Trophoblast cell (in vitro differentiated cells and primary cell): ENCODE data around the gene SDHB.

ENCODE experiments used
- DNase-seq, 2 donors: peaks; one replicate each; pipeline ENCODE4 v3.0.0-alpha.2; 2016
- H2AFZ ChIP-seq: 2 replicates; pipeline ENCODE4 v1.6.1; 2013; ENCODE audit warnings: low read length, moderate library complexity, mild to moderate bottlenecking; ENCODE audit not compliant: insufficient read depth, poor library complexity
- H2AK5ac ChIP-seq: 2 replicates; pipeline ENCODE4 v1.6.1; 2013; ENCODE audit warnings: mild to moderate bottlenecking, low read length
- H2BK120ac ChIP-seq: 2 replicates; pipeline ENCODE4 v1.6.1; 2013; ENCODE audit warnings: low read length, mild to moderate bottlenecking, moderate library complexity; ENCODE audit not compliant: insufficient read depth, poor library complexity
- H2BK12ac ChIP-seq: 2 replicates; pipeline ENCODE4 v1.6.1; 2013; ENCODE audit warnings: mild to moderate bottlenecking, low read length, moderate library complexity
- H2BK5ac ChIP-seq: 2 replicates; pipeline ENCODE4 v1.6.1; 2013; ENCODE audit warnings: low read length, low read depth, moderate library complexity, mild to moderate bottlenecking; ENCODE audit not compliant: poor library complexity
- H3K14ac ChIP-seq: 2 replicates; pipeline ENCODE4 v1.6.1; 2013; ENCODE audit warnings: mild to moderate bottlenecking, low read length
- H3K18ac ChIP-seq: 2 replicates; pipeline ENCODE4 v1.6.1; 2013; ENCODE audit warnings: mild to moderate bottlenecking, low read length
- H3K23ac ChIP-seq: 2 replicates; pipeline ENCODE4 v1.6.1; 2013; ENCODE audit warnings: low read length
- H3K27ac ChIP-seq: 2 replicates; pipeline ENCODE4 v1.5.1; 2013; ENCODE audit warnings: low read depth, mild to moderate bottlenecking, inconsistent platforms, low read length, moderate library complexity
- H3K27me3 ChIP-seq: 2 replicates; pipeline ENCODE4 v1.6.1; 2013; ENCODE audit warnings: inconsistent platforms, mild to moderate bottlenecking, low read length, moderate library complexity; ENCODE audit not compliant: insufficient read depth
- H3K36me3 ChIP-seq, 2 experiments: 1 replicate in 1 of 2; 2 replicates in 1 of 2; pipeline ENCODE4 v1.6.1; 2013; ENCODE audit warnings: low read length in 2 of 2, mild to moderate bottlenecking in 2 of 2, moderate library complexity in 1 of 2; ENCODE audit not compliant: insufficient read depth in 2 of 2, control insufficient read depth in 1 of 2
- H3K4ac ChIP-seq: 2 replicates; pipeline ENCODE4 v1.6.1; 2013; ENCODE audit warnings: low read depth, mild to moderate bottlenecking, low read length, moderate library complexity
- H3K4me1 ChIP-seq, 2 experiments: 1 replicate in 1 of 2; 2 replicates in 1 of 2; pipeline ENCODE4 v1.6.1; 2013; ENCODE audit warnings: low read length in 2 of 2, mild to moderate bottlenecking in 2 of 2, moderate library complexity in 1 of 2; ENCODE audit not compliant: insufficient read depth in 2 of 2, control insufficient read depth in 1 of 2
- H3K4me2 ChIP-seq: 2 replicates; pipeline ENCODE4 v1.6.1; 2013; ENCODE audit warnings: inconsistent platforms, mild to moderate bottlenecking, low read length, moderate library complexity
- H3K4me3 ChIP-seq: 2 replicates; pipeline ENCODE4 v1.5.1; 2013; ENCODE audit warnings: mild to moderate bottlenecking, low read depth, low read length, inconsistent platforms
- H3K79me1 ChIP-seq: one replicate; pipeline ENCODE4 v1.6.1; 2013; ENCODE audit warnings: low read length
- H3K79me2 ChIP-seq: 2 replicates; pipeline ENCODE4 v1.6.1; 2013; ENCODE audit warnings: low read length, mild to moderate bottlenecking; ENCODE audit not compliant: control insufficient read depth, insufficient read depth, poor library complexity
- H3K9ac ChIP-seq: 2 replicates; pipeline ENCODE4 v1.6.1; 2013; ENCODE audit warnings: mild to moderate bottlenecking, low read length
- H3K9me3 ChIP-seq: 2 replicates; pipeline ENCODE4 v1.6.1; 2013; ENCODE audit warnings: low read depth, mild to moderate bottlenecking, control low read depth, inconsistent platforms, low read length; ENCODE audit not compliant: insufficient read depth
- H4K12ac ChIP-seq: 2 replicates; pipeline ENCODE4 v1.6.1; 2013; ENCODE audit warnings: low read depth, mild to moderate bottlenecking, low read length, moderate library complexity
- H4K8ac ChIP-seq: 2 replicates; pipeline ENCODE4 v1.6.1; 2013; ENCODE audit warnings: low read depth, mild to moderate bottlenecking, low read length, moderate library complexity
- H4K91ac ChIP-seq: one replicate; pipeline ENCODE4 v1.6.1; 2013; ENCODE audit warnings: low read depth, mild to moderate bottlenecking, low read length, moderate library complexity
- WGBS: extraction: QIAGEN DNeasy Blood & Tissue Kit; methylation state at CpG from one replicate; pipeline ENCODE4 v1.1.7; 2013; ENCODE audit warnings: missing lambda C conversion rate; ENCODE audit not compliant: insufficient read length, insufficient coverage; ENCODE audit errors: extremely low coverage; 5-methylcytosine and 5-hydroxymethylcytosine counted together

Gene SDHB

GRCh38 chr1:17068789-17069188 is 15.0 kb upstream of the SDHB start:
- whole genome bisulfite sequencing, result no CpG with 5 or more reads among the region's 12 CpGs

GRCh38 chr1:17067465-17068240 is 13.8 kb upstream of the SDHB start:
- no peak overlapping the region for H2AFZ ChIP-seq
- H3K27me3 ChIP-seq, result no peaks in the 10 kb centered on the region
- no peak overlapping the region for H3K9ac ChIP-seq
- no peak for DNase-seq
- no peak overlapping the region for H2BK120ac ChIP-seq
- no peak overlapping the region for H2BK5ac ChIP-seq
- no peaks in the 10 kb centered on the region for H3K9me3 ChIP-seq
- no peak overlapping the region for H4K8ac ChIP-seq
- no peak overlapping the region for H3K23ac ChIP-seq
- H3K18ac ChIP-seq, result no peak overlapping the region
- H2AK5ac ChIP-seq, result no peak overlapping the region
- H4K12ac ChIP-seq, result no peak overlapping the region
- WGBS, result no CpG with 5 or more reads among the region's 10 CpGs
- no peaks in the 10 kb centered on the region for H3K79me2 ChIP-seq
- no peak overlapping the region for H3K14ac ChIP-seq
- H3K4me2 ChIP-seq, result no peak overlapping the region
- H3K4me1 ChIP-seq, result peaks cover 0 to 2% of the 10 kb centered on the region in 2 experiments
- no peak overlapping the region for H3K4me3 ChIP-seq
- no peak overlapping the region for H2BK12ac ChIP-seq
- H3K79me1 ChIP-seq, result no peaks in the 10 kb centered on the region
- H3K27ac ChIP-seq, result no peak overlapping the region
- no peaks in the 10 kb centered on the region for H3K36me3 ChIP-seq
- H4K91ac ChIP-seq, result no peak overlapping the region
- no peak overlapping the region for H3K4ac ChIP-seq

More at GRCh38 chr1:17068789-17069188, 15.0 kb upstream of the SDHB start:
- no peak overlapping the region for H3K4me2 ChIP-seq
- no peak overlapping the region for H2AK5ac ChIP-seq
- H3K27ac ChIP-seq, result no peak overlapping the region
- H4K12ac ChIP-seq, result no peak overlapping the region
- H3K18ac ChIP-seq, result no peak overlapping the region
- H3K27me3 ChIP-seq, result no peaks in the 10 kb centered on the region
- H3K36me3 ChIP-seq, result no peaks in the 10 kb centered on the region
- no peaks in the 10 kb centered on the region for H3K79me2 ChIP-seq
- H2BK12ac ChIP-seq, result no peak overlapping the region
- no peak overlapping the region for H2BK120ac ChIP-seq
- H3K4ac ChIP-seq, result no peak overlapping the region
- no peak for DNase-seq
- no peak overlapping the region for H2AFZ ChIP-seq
- no peak overlapping the region for H3K4me3 ChIP-seq
- H4K91ac ChIP-seq, result no peak overlapping the region
- H3K9me3 ChIP-seq, result no peaks in the 10 kb centered on the region
- H3K9ac ChIP-seq, result no peak overlapping the region
- H3K4me1 ChIP-seq, result peaks cover 0 to 2% of the 10 kb centered on the region in 2 experiments
- no peak overlapping the region for H4K8ac ChIP-seq
- no peak overlapping the region for H3K14ac ChIP-seq
- H3K79me1 ChIP-seq, result no peaks in the 10 kb centered on the region
- H2BK5ac ChIP-seq, result no peak overlapping the region
- H3K23ac ChIP-seq, result no peak overlapping the region

GRCh38 chr1:17067069-17067426 is 13.2 kb upstream of the SDHB start:
- no CpG with 5 or more reads among the region's 3 CpGs for WGBS
- Histone ChIP-seq H3K27ac (no peak overlapping the region), H2AK5ac (no peak overlapping the region)

GRCh38 chr1:17066361-17067068 is 12.7 kb upstream of the SDHB start:
- H3K4me2 ChIP-seq, result no peak overlapping the region
- H2AFZ ChIP-seq, result no peak overlapping the region
- H2BK120ac ChIP-seq, result no peak overlapping the region
- H3K36me3 ChIP-seq, result no peaks in the 10 kb centered on the region
- no peak overlapping the region for H3K23ac ChIP-seq
- no peak overlapping the region for H2BK12ac ChIP-seq
- H3K14ac ChIP-seq, result no peak overlapping the region
- no peak overlapping the region for H4K8ac ChIP-seq
- H4K91ac ChIP-seq, result no peak overlapping the region
- no peak overlapping the region for H3K18ac ChIP-seq
- no peaks in the 10 kb centered on the region for H3K9me3 ChIP-seq
- H2BK5ac ChIP-seq, result no peak overlapping the region
- DNase-seq, result no peak
- WGBS, result no CpG with 5 or more reads among the region's 11 CpGs
- H3K9ac ChIP-seq, result no peak overlapping the region
- H4K12ac ChIP-seq, result no peak overlapping the region
- H3K79me2 ChIP-seq, result no peaks in the 10 kb centered on the region
- H3K27me3 ChIP-seq, result no peaks in the 10 kb centered on the region
- no peak overlapping the region for H3K27ac ChIP-seq
- no peak overlapping the region for H2AK5ac ChIP-seq
- no peak overlapping the region for H3K4me3 ChIP-seq
- H3K4me1 ChIP-seq, result peaks cover 0 to 2% of the 10 kb centered on the region in 2 experiments
- H3K4ac ChIP-seq, result no peak overlapping the region
- no peaks in the 10 kb centered on the region for H3K79me1 ChIP-seq

More at GRCh38 chr1:17067069-17067426, 13.2 kb upstream of the SDHB start:
- Histone ChIP-seq H3K14ac (no peak overlapping the region), H4K91ac (no peak overlapping the region), H3K79me2 (no peaks in the 10 kb centered on the region), H3K4me1 (peaks cover 0 to 2% of the 10 kb centered on the region in 2 experiments), H3K79me1 (no peaks in the 10 kb centered on the region), H2BK12ac (no peak overlapping the region), H2BK5ac (no peak overlapping the region), H3K4me2 (no peak overlapping the region), H3K4me3 (no peak overlapping the region), H2AFZ (no peak overlapping the region), H3K36me3 (no peaks in the 10 kb centered on the region), H3K27me3 (no peaks in the 10 kb centered on the region), H3K18ac (no peak overlapping the region), H2BK120ac (no peak overlapping the region), H3K9ac (no peak overlapping the region), H3K23ac (no peak overlapping the region), H4K8ac (no peak overlapping the region), H3K9me3 (no peaks in the 10 kb centered on the region), H4K12ac (no peak overlapping the region), H3K4ac (no peak overlapping the region)
- no peak for DNase-seq
